ENCODE results near the gene CCDC43.

DNA sequence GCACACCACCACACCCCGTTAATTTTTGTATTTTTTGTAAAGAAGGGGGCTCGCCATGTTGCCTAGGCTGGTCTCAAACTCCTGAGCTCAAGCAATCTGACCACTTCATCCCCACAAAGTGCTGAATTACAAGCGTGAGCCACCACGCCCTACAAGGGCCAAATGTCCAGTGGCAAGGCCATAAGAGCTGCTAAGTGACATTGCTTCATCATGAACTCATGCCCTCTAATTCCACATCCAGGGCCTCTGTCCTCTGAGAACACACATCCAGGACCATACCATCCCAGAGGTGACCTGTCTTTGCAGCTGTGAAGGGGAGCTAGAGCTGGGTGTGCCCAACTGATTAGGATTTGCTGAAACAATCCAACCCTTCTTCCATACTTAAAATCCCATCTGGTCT, 58.9 kb downstream of the CCDC43 start:
- TF ChIP-seq, protein P1, sequence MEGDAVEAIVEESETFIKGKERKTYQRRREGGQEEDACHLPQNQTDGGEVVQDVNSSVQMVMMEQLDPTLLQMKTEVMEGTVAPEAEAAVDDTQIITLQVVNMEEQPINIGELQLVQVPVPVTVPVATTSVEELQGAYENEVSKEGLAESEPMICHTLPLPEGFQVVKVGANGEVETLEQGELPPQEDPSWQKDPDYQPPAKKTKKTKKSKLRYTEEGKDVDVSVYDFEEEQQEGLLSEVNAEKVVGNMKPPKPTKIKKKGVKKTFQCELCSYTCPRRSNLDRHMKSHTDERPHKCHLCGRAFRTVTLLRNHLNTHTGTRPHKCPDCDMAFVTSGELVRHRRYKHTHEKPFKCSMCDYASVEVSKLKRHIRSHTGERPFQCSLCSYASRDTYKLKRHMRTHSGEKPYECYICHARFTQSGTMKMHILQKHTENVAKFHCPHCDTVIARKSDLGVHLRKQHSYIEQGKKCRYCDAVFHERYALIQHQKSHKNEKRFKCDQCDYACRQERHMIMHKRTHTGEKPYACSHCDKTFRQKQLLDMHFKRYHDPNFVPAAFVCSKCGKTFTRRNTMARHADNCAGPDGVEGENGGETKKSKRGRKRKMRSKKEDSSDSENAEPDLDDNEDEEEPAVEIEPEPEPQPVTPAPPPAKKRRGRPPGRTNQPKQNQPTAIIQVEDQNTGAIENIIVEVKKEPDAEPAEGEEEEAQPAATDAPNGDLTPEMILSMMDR (IDR thresholded peaks at IDR 0.05; ENCODE audit: low read depth, low read length), result no peak
- no peak for TF ChIP-seq POLR2A (IDR thresholded peaks at IDR 0.05; ENCODE audit: extremely low read depth, insufficient read length)
